Smooth muscle cell (in vitro differentiated cells): ENCODE data around the gene NFIB. TPM values are rescaled to one million over a fixed set of nuclear protein-coding genes. Genes with fewer than 3 reads are reported as not detected.

Source experiments
- DNase-seq: peaks from one replicate; lab custom pipeline; 2025; ENCODE audit not compliant: unreplicated experiment; lab: John Stamatoyannopoulos, UW
- H2AFZ ChIP-seq: fragments of 200-600 bp; sonication (generic); 2 replicates; pipeline ENCODE4 v1.6.0; 2016; ENCODE audit warnings: antibody characterized with exemption, low read depth, mild to moderate bottlenecking
- H3F3A ChIP-seq: fragments of 200-600 bp; sonication (generic); 2 replicates; pipeline ENCODE4 v1.6.0; 2017; ENCODE audit warnings: antibody characterized with exemption, low read depth
- H3K27ac ChIP-seq: fragments of 200-600 bp; sonication (generic); 2 replicates; pipeline ENCODE4 v1.5.1; 2016; ENCODE audit warnings: low read depth, mild to moderate bottlenecking
- H3K27me3 ChIP-seq: fragments of 200-600 bp; sonication (generic); 2 replicates; pipeline ENCODE4 v1.6.1; 2016; ENCODE audit warnings: low read depth, mild to moderate bottlenecking
- H3K36me3 ChIP-seq: fragments of 200-600 bp; sonication (generic); 2 replicates; pipeline ENCODE4 v1.5.1; 2016; ENCODE audit warnings: low read depth
- H3K4me1 ChIP-seq: fragments of 200-600 bp; sonication (generic); 2 replicates; pipeline ENCODE4 v1.5.1; 2016; ENCODE audit warnings: low read depth
- H3K4me2 ChIP-seq: fragments of 200-600 bp; sonication (generic); 2 replicates; pipeline ENCODE4 v1.6.0; 2016; ENCODE audit warnings: mild to moderate bottlenecking
- H3K4me3 ChIP-seq: fragments of 200-600 bp; sonication (generic); 2 replicates; pipeline ENCODE4 v1.5.1; 2016; ENCODE audit warnings: mild to moderate bottlenecking
- H3K79me2 ChIP-seq: fragments of 200-600 bp; sonication (generic); 2 replicates; pipeline ENCODE4 v1.6.0; 2016; ENCODE audit warnings: low read depth, mild to moderate bottlenecking
- H3K9ac ChIP-seq: fragments of 200-600 bp; sonication (generic); 2 replicates; pipeline ENCODE4 v1.6.0; 2016; ENCODE audit warnings: low read depth
- H3K9me3 ChIP-seq: fragments of 200-600 bp; sonication (generic); replicated peaks from 2 replicates; pipeline ENCODE4 v1.5.1; 2016; ENCODE audit warnings: low read depth
- H4K20me1 ChIP-seq: fragments of 200-600 bp; sonication (generic); 2 replicates; pipeline ENCODE4 v1.6.0; 2016; ENCODE audit warnings: low read depth
- whole genome bisulfite sequencing: methylation state at CpG from one replicate; pipeline ENCODE4 v1.1.7; 2016; ENCODE audit warnings: low lambda C conversion rate; 5-methylcytosine and 5-hydroxymethylcytosine counted together
- polyA plus RNA-seq: library from polyadenylated mRNA; unstranded; fragments of >200 nt; fragmentation: Nextera tagmentation; extraction: Ambion mirVana; gene quantifications from 2 replicates; pipeline ENCODE4 v1.2.1, GENCODE V29; 2016
- total RNA-seq: library from RNA; depleted of rRNA; stranded (reverse); fragments of >200 nt; gene quantifications from 2 replicates; pipeline ENCODE4 v1.2.3, GENCODE V29; 2014
- TF ChIP-seq, protein P1 (sequence below): fragments of 200-600 bp; sonication (generic); IDR thresholded peaks from 2 replicates; pipeline ENCODE4 v1.5.1; 2017; ENCODE audit warnings: borderline replicate concordance, mild to moderate bottlenecking, antibody characterized with exemption; ENCODE audit not compliant: insufficient read depth, poor library complexity, severe bottlenecking

NFIB gene
- total and polyA plus RNA-seq, 2 experiments from 2014 or later: 0.93 to 1.7 TPM

DNA sequence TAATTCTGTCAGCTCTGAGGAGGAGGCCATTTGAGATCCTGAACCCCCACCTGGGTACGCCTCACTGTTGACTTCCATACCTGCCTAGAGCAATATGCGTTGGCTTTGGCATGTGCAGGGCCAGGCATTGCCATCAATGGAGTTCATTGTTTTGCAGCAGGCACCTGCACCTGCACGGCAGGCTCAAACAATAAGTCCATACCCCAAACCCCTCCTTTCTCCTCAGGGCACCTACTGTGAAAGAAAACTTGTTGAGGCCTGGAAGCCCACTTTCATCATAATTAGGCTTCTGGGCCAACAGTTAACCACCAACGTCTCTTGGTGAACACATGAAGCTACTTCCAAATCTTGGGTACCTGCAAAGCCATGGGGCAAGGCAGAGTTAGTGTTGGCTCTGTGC lies 238.7 kb downstream of the NFIB start:
- H3K9me3 ChIP-seq: no peaks in the 10 kb centered on the region
- H2AFZ ChIP-seq: no peak overlapping the region
- no peaks in the 10 kb centered on the region for H3K79me2 ChIP-seq
- H3K27ac ChIP-seq: no peak overlapping the region
- no peak overlapping the region for H3K4me2 ChIP-seq
- H3K27me3 ChIP-seq: no peaks in the 10 kb centered on the region
- H3K4me1 ChIP-seq: no peaks in the 10 kb centered on the region
- TF ChIP-seq, protein P1, sequence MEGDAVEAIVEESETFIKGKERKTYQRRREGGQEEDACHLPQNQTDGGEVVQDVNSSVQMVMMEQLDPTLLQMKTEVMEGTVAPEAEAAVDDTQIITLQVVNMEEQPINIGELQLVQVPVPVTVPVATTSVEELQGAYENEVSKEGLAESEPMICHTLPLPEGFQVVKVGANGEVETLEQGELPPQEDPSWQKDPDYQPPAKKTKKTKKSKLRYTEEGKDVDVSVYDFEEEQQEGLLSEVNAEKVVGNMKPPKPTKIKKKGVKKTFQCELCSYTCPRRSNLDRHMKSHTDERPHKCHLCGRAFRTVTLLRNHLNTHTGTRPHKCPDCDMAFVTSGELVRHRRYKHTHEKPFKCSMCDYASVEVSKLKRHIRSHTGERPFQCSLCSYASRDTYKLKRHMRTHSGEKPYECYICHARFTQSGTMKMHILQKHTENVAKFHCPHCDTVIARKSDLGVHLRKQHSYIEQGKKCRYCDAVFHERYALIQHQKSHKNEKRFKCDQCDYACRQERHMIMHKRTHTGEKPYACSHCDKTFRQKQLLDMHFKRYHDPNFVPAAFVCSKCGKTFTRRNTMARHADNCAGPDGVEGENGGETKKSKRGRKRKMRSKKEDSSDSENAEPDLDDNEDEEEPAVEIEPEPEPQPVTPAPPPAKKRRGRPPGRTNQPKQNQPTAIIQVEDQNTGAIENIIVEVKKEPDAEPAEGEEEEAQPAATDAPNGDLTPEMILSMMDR: no peak
- WGBS: 84% methylated on average over 4 of the region's 4 CpGs
- no peaks in the 10 kb centered on the region for H4K20me1 ChIP-seq
- no peaks in the 10 kb centered on the region for H3K36me3 ChIP-seq
- DNase-seq: no peak
- no peaks in the 10 kb centered on the region for H3F3A ChIP-seq
- H3K9ac ChIP-seq: no peak overlapping the region
- no peak overlapping the region for H3K4me3 ChIP-seq

DNA sequence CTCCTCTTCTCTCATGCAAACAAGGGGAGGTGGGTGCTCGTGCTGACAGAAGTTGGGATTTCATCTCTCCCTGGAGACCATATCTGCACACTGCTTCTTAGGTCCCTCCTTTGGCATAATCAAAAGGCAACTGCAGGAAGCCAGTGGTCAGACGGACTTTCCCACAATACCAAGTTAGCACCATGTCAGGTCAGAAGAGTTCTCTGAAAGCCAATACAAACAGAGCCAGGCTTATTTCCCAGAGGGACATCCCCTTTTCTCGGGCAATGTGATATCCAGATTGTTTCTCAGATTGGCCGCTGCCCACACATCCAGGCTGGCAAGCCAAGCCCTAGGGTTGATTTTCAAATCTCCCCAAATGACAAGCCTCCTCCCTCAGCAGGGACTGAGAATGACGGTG lies 241.1 kb downstream of the NFIB start:
- Histone ChIP-seq H3K9me3 (no peaks in the 10 kb centered on the region), H3K4me2 (no peak overlapping the region), H3K4me3 (no peak overlapping the region), H3F3A (no peaks in the 10 kb centered on the region), H3K4me1 (no peaks in the 10 kb centered on the region), H3K27ac (no peak overlapping the region), H3K27me3 (no peaks in the 10 kb centered on the region), H4K20me1 (no peaks in the 10 kb centered on the region), H3K79me2 (no peaks in the 10 kb centered on the region), H3K36me3 (no peaks in the 10 kb centered on the region), H3K9ac (no peak overlapping the region), H2AFZ (no peak overlapping the region)
- TF ChIP-seq, protein P1: no peak
- WGBS: 91% methylated on average over 5 of the region's 5 CpGs
- DNase-seq: no peak

GRCh38 chr9:14071484-14071883 lies 242.5 kb downstream of the NFIB start:
- Histone ChIP-seq H3K9me3 (no peaks in the 10 kb centered on the region), H2AFZ (no peak overlapping the region), H3F3A (no peaks in the 10 kb centered on the region), H3K4me3 (no peak overlapping the region), H3K36me3 (no peaks in the 10 kb centered on the region), H3K9ac (no peak overlapping the region), H3K27me3 (no peaks in the 10 kb centered on the region), H3K27ac (no peak overlapping the region), H3K79me2 (no peaks in the 10 kb centered on the region), H3K4me1 (no peaks in the 10 kb centered on the region), H4K20me1 (no peaks in the 10 kb centered on the region), H3K4me2 (no peak overlapping the region)
- WGBS: 94% methylated on average over 5 of the region's 5 CpGs
- TF ChIP-seq, protein P1: no peak
- DNase-seq: no peak

DNA sequence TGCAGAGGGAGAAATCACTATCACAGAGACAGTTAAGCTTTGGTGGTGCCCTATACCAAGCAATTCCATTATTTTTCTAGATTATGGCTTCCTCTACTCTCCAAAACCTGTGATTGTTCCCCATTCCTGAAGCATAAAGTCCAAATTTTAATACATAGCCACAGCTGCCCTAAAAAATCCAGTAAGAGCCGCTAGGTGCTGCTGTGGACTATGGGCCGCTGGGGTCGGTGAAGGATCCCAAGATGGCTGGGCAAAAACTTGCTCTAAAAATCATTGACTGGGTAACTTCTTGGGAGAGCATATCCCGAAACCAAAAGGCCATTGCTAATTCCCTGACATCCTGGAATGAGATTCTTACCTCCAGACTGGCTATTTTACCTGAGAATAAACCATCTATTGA lies 245.3 kb downstream of the NFIB start:
- Histone ChIP-seq H3K4me1 (no peaks in the 10 kb centered on the region), H4K20me1 (no peaks in the 10 kb centered on the region), H3F3A (no peaks in the 10 kb centered on the region), H3K9ac (no peak overlapping the region), H3K4me2 (no peak overlapping the region), H3K27ac (no peak overlapping the region), H3K36me3 (no peaks in the 10 kb centered on the region), H3K9me3 (no peaks in the 10 kb centered on the region), H3K4me3 (no peak overlapping the region), H3K79me2 (no peaks in the 10 kb centered on the region), H2AFZ (no peak overlapping the region), H3K27me3 (no peaks in the 10 kb centered on the region)
- no peak for DNase-seq
- 91% methylated on average over 4 of the region's 4 CpGs for WGBS
- TF ChIP-seq, protein P1: no peak
